HepG2 (cell line): ENCODE results near the gene KLRG1. TPM values are rescaled to one million over a fixed set of nuclear protein-coding genes. Genes with fewer than 3 reads are reported as not detected.

Source experiments
- CBX2 ChIP-seq, 2 experiments: fragments of 200-600 bp in 1 of 2; sonication (generic); formaldehyde crosslinking in 1 of 2; IDR thresholded peaks; 2 replicates each; pipeline versions ENCODE4 v1.7.0 to v1.8.1; 2018 to 2022; ENCODE audit warnings: low read depth in 2 of 2, low read length in 1 of 2, mild to moderate bottlenecking in 1 of 2, missing genetic modification reagents in 1 of 2
- DPF2 ChIP-seq: sonication (generic); formaldehyde crosslinking; IDR thresholded peaks from 2 replicates; pipeline ENCODE4 v1.4.0; 2020; ENCODE audit warnings: mild to moderate bottlenecking, low read depth, missing genetic modification reagents, borderline replicate concordance
- HES4 ChIP-seq: sonication (generic); formaldehyde crosslinking; IDR thresholded peaks from 2 replicates; pipeline ENCODE4 v1.9.0; 2021; ENCODE audit warnings: mild to moderate bottlenecking, missing genetic modification reagents, borderline replicate concordance
- HNRNPUL1 ChIP-seq: fragments of 200-400 bp; formaldehyde crosslinking; IDR thresholded peaks from 2 replicates; pipeline ENCODE4 v1.6.1; 2017; ENCODE audit warnings: low read depth, mild to moderate bottlenecking, low read length, moderate library complexity
- MEF2D ChIP-seq: sonication (generic); formaldehyde crosslinking; IDR thresholded peaks from 2 replicates; pipeline ENCODE4 v1.5.1; 2020; ENCODE audit warnings: mild to moderate bottlenecking, missing genetic modification reagents
- NR2C2 ChIP-seq: sonication (generic); formaldehyde crosslinking; IDR thresholded peaks from 2 replicates; pipeline ENCODE4 v1.4.0; 2020; ENCODE audit warnings: missing genetic modification reagents, mild to moderate bottlenecking, moderate library complexity, borderline replicate concordance
- SOX5 ChIP-seq: IDR thresholded peaks from 2 replicates; pipeline ENCODE4 v1.6.1; 2016; ENCODE audit warnings: borderline replicate concordance
- SRSF4 ChIP-seq: fragments of 200-400 bp; formaldehyde crosslinking; IDR thresholded peaks from one replicate; pipeline ENCODE4 v1.6.1; 2018; ENCODE audit warnings: mild to moderate bottlenecking, low read depth, low read length, moderate library complexity; ENCODE audit not compliant: poor library complexity, severe bottlenecking
- ZNF547 ChIP-seq: sonication (generic); formaldehyde crosslinking; IDR thresholded peaks from 2 replicates; pipeline ENCODE4 v1.5.1; 2020; ENCODE audit warnings: mild to moderate bottlenecking, missing genetic modification reagents
- ZNF839 ChIP-seq: sonication (generic); formaldehyde crosslinking; IDR thresholded peaks from 2 replicates; pipeline ENCODE4 v1.4.0; 2020; ENCODE audit warnings: missing genetic modification reagents, mild to moderate bottlenecking, borderline replicate concordance
- polyA plus RNA-seq, 8 experiments: library from polyadenylated mRNA; depleted of rRNA in 3 of 8; stranded (reverse) in 7 of 8; unstranded in 1 of 8; fragments of >200 nt; fragmentation: Illumina TruSeq in 4 of 8; extraction: Trizol in 4 of 8; gene quantifications; 2 replicates each; pipeline versions ENCODE4 v1.2.1 to v1.2.3, GENCODE V29; 2011 to 2016; ENCODE audit warnings: low read depth in 4 of 8, missing spikeins in 1 of 8, mixed read lengths in 1 of 8; ENCODE audit not compliant: insufficient read depth in 1 of 8
- total RNA-seq, 5 experiments: library from RNA; depleted of rRNA; stranded (reverse); fragments of >200 nt; fragmentation: Illumina TruSeq; extraction: Trizol; gene quantifications; 2 replicates each; pipeline ENCODE4 v1.2.3, GENCODE V29; 2016; ENCODE audit warnings: low read depth in 1 of 5
- TF ChIP-seq, protein P1 (sequence below), 2 experiments: fragments of 450-650 bp in 1 of 2; sonication (generic) in 1 of 2; formaldehyde crosslinking; IDR thresholded peaks; 2 replicates each; pipeline versions ENCODE4 v1.5.0 to v1.8.0; 2020 to 2022; ENCODE audit warnings: mild to moderate bottlenecking in 1 of 2, missing genetic modification reagents in 1 of 2
- TF ChIP-seq, protein P2 (sequence below): sonication (generic); formaldehyde crosslinking; IDR thresholded peaks from 2 replicates; pipeline ENCODE4 v1.8.1; 2023; ENCODE audit warnings: mild to moderate bottlenecking, moderate library complexity, missing genetic modification reagents
- TF ChIP-seq, protein P3 (sequence below): IDR thresholded peaks from 2 replicates; pipeline ENCODE4 v1.6.1; 2016; ENCODE audit warnings: mild to moderate bottlenecking
- TF ChIP-seq, protein P4 (sequence below): sonication (generic); formaldehyde crosslinking; IDR thresholded peaks from 2 replicates; pipeline ENCODE4 v1.4.0; 2020; ENCODE audit warnings: mild to moderate bottlenecking, missing genetic modification reagents
- TF ChIP-seq, protein P5 (sequence below): sonication (generic); formaldehyde crosslinking; IDR thresholded peaks from 2 replicates; pipeline ENCODE4 v1.5.0; 2020; ENCODE audit warnings: mild to moderate bottlenecking, missing genetic modification reagents, moderate library complexity
- TF ChIP-seq, protein P6 (sequence below): sonication (generic); formaldehyde crosslinking; IDR thresholded peaks from 2 replicates; pipeline ENCODE4 v1.5.0; 2020; ENCODE audit warnings: mild to moderate bottlenecking, missing genetic modification reagents
- TF ChIP-seq, protein P7 (sequence below): sonication (generic); formaldehyde crosslinking; IDR thresholded peaks from 2 replicates; pipeline ENCODE4 v1.5.0; 2020; ENCODE audit warnings: mild to moderate bottlenecking, missing genetic modification reagents

Gene KLRG1
- total and polyA plus RNA-seq, 2 of the 13 experiments (the other 11 are each of a cell fraction or from before 2014, with no cell fraction given), result 1.2 to 1.7 TPM

DNA sequence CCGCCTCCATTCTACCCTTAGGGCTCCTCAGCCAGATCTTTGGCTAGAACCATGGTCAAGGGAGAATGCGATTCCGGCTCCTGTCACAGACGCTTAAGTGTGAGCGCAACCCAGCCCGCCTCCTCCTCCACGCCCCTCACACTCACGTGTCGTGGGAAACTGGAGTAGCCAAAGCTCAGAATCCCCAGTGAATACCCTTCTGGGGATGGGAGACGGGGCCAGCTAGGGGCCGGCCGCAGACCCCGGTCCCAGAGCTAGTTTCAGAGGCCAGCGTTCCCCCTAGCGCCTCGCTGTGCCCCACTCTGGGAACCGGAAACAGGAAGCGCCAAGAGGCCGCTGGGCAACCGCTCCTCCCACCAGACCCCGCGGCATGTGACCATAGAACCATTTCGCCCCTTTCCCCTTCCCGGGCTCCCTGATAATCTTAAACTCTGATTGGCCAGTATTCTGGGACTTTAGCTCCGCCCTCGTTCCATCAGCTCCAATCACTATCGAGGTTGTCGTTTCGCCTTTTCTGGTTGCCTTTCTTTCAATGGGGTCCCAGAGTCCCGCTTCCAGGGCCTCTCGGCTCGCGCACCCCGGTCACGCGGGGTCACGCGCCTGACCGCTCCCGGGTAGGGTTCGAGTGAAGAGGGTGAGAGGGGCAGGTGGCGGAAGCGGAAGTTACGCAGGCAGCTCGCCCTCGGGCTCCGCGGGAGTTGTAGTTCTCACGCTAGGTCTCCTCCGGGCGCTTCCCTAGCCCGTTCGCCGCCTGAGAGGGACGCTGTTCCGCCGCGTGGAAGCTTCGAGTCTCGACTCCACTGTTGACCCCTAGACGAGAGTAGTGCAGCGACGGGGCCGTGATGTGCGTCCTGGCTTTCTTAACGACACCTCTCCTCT, 39.8 kb upstream of the KLRG1 start, which contains the start of gene M6PR (continued):
- 0 out of 2 replicates have a peak, but pooled peaks have one; percentile 64 for TF ChIP-seq ZNF839 (CRISPR knock-in tag)
- peak; percentile 95 for TF ChIP-seq NR2C2 (CRISPR knock-in tag)
- no peak for TF ChIP-seq HNRNPUL1
- TF ChIP-seq MEF2D (CRISPR knock-in tag), result peak; percentile 85
- peak; percentile 44 for TF ChIP-seq HES4 (CRISPR knock-in tag)
- TF ChIP-seq, protein P1, sequence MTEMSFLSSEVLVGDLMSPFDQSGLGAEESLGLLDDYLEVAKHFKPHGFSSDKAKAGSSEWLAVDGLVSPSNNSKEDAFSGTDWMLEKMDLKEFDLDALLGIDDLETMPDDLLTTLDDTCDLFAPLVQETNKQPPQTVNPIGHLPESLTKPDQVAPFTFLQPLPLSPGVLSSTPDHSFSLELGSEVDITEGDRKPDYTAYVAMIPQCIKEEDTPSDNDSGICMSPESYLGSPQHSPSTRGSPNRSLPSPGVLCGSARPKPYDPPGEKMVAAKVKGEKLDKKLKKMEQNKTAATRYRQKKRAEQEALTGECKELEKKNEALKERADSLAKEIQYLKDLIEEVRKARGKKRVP (CRISPR knock-in tag; IDR thresholded peaks at IDR 0.05), result 0 out of 4 replicates have a peak, but pooled peaks of 1 of the 2 experiments have one; percentile 40
- no peak for TF ChIP-seq SRSF4
- TF ChIP-seq DPF2 (CRISPR knock-in tag), result 0 out of 2 replicates have a peak, but pooled peaks have one; percentile 5
- TF ChIP-seq, protein P2, sequence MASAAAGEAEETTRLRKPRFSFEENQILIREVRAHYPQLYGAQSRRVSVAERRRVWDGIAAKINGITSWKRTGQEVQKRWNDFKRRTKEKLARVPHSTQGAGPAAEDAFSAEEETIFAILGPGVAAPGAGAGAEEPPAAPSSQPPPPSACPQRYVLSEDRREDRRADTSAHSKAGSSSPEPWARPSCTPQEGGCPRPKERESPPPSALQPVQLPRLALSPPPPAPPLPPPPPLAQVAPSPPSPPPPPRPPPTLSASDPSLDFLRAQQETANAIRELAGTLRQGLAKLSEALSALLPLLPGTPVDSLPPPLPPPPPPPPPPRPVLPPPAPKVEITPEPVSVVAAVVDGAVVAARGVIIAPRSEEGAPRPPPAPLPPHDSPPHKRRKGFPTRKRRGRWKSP, result peak; percentile 82
- TF ChIP-seq, protein P3, sequence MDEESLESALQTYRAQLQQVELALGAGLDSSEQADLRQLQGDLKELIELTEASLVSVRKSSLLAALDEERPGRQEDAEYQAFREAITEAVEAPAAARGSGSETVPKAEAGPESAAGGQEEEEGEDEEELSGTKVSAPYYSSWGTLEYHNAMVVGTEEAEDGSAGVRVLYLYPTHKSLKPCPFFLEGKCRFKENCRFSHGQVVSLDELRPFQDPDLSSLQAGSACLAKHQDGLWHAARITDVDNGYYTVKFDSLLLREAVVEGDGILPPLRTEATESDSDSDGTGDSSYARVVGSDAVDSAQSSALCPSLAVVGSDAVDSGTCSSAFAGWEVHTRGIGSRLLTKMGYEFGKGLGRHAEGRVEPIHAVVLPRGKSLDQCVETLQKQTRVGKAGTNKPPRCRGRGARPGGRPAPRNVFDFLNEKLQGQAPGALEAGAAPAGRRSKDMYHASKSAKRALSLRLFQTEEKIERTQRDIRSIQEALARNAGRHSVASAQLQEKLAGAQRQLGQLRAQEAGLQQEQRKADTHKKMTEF, result peak; percentile 81
- TF ChIP-seq, protein P4, sequence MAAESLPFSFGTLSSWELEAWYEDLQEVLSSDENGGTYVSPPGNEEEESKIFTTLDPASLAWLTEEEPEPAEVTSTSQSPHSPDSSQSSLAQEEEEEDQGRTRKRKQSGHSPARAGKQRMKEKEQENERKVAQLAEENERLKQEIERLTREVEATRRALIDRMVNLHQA (CRISPR knock-in tag), result no peak
- TF ChIP-seq, protein P5, sequence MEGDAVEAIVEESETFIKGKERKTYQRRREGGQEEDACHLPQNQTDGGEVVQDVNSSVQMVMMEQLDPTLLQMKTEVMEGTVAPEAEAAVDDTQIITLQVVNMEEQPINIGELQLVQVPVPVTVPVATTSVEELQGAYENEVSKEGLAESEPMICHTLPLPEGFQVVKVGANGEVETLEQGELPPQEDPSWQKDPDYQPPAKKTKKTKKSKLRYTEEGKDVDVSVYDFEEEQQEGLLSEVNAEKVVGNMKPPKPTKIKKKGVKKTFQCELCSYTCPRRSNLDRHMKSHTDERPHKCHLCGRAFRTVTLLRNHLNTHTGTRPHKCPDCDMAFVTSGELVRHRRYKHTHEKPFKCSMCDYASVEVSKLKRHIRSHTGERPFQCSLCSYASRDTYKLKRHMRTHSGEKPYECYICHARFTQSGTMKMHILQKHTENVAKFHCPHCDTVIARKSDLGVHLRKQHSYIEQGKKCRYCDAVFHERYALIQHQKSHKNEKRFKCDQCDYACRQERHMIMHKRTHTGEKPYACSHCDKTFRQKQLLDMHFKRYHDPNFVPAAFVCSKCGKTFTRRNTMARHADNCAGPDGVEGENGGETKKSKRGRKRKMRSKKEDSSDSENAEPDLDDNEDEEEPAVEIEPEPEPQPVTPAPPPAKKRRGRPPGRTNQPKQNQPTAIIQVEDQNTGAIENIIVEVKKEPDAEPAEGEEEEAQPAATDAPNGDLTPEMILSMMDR (CRISPR knock-in tag), result peak; percentile 93
- TF ChIP-seq, protein P6, sequence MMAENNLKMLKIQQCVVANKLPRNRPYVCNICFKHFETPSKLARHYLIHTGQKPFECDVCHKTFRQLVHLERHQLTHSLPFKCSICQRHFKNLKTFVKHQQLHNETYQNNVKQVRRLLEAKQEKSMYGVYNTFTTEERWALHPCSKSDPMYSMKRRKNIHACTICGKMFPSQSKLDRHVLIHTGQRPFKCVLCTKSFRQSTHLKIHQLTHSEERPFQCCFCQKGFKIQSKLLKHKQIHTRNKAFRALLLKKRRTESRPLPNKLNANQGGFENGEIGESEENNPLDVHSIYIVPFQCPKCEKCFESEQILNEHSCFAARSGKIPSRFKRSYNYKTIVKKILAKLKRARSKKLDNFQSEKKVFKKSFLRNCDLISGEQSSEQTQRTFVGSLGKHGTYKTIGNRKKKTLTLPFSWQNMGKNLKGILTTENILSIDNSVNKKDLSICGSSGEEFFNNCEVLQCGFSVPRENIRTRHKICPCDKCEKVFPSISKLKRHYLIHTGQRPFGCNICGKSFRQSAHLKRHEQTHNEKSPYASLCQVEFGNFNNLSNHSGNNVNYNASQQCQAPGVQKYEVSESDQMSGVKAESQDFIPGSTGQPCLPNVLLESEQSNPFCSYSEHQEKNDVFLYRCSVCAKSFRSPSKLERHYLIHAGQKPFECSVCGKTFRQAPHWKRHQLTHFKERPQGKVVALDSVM, result peak; percentile 44
- TF ChIP-seq SOX5 (CRISPR knock-in tag), result 0 out of 2 replicates have a peak, but pooled peaks have one; percentile 53
- TF ChIP-seq, protein P7, sequence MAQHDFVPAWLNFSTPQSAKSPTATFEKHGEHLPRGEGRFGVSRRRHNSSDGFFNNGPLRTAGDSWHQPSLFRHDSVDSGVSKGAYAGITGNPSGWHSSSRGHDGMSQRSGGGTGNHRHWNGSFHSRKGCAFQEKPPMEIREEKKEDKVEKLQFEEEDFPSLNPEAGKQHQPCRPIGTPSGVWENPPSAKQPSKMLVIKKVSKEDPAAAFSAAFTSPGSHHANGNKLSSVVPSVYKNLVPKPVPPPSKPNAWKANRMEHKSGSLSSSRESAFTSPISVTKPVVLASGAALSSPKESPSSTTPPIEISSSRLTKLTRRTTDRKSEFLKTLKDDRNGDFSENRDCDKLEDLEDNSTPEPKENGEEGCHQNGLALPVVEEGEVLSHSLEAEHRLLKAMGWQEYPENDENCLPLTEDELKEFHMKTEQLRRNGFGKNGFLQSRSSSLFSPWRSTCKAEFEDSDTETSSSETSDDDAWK, result no peak
- no peak for TF ChIP-seq CBX2 (IDR thresholded peaks at IDR 0.05; ENCODE audit: low read depth, low read length)
- no peak for TF ChIP-seq CBX2 (CRISPR knock-in tag; IDR thresholded peaks at IDR 0.05; ENCODE audit: low read depth)
- no peak; the same call in none of the 2 replicates for TF ChIP-seq ZNF547 (CRISPR knock-in tag)
